Mesendoderm (in vitro differentiated cells): ENCODE measurements around the gene ADD3.

Experiments
- DNase-seq: peaks from one replicate; pipeline ENCODE4 v3.0.0; 2013
- H2AK5ac ChIP-seq: 2 replicates; pipeline ENCODE4 v1.6.1; 2013; ENCODE audit warnings: low read length, inconsistent platforms
- H2BK120ac ChIP-seq: 2 replicates; pipeline ENCODE4 v1.6.1; 2013; ENCODE audit warnings: low read depth, mild to moderate bottlenecking, low read length, moderate library complexity, mixed read lengths
- H2BK15ac ChIP-seq: replicated peaks from 2 replicates; pipeline ENCODE4 v1.6.1; 2013; ENCODE audit warnings: low read depth, mild to moderate bottlenecking, moderate library complexity
- H2BK5ac ChIP-seq: 2 replicates; pipeline ENCODE4 v1.6.1; 2013; ENCODE audit warnings: low read length, inconsistent platforms
- H3K18ac ChIP-seq: 2 replicates; pipeline ENCODE4 v1.6.1; 2013; ENCODE audit warnings: mild to moderate bottlenecking, low read length, mixed read lengths
- H3K23ac ChIP-seq: one replicate; pipeline ENCODE4 v1.6.1; 2013; ENCODE audit warnings: low read length
- H3K27ac ChIP-seq: 2 replicates; pipeline ENCODE4 v1.5.1; 2013; ENCODE audit warnings: low read depth, mild to moderate bottlenecking, inconsistent platforms, low read length, moderate library complexity
- H3K27me3 ChIP-seq: 2 replicates; pipeline ENCODE4 v1.6.1; 2013; ENCODE audit warnings: low read length, control low read depth, mild to moderate bottlenecking, inconsistent platforms; ENCODE audit not compliant: insufficient read depth, poor library complexity
- H3K36me3 ChIP-seq: 2 replicates; pipeline ENCODE4 v1.6.1; 2013; ENCODE audit warnings: low read length, inconsistent platforms; ENCODE audit not compliant: control insufficient read depth, insufficient read depth
- H3K4ac ChIP-seq: one replicate; pipeline ENCODE4 v1.6.1; 2013; ENCODE audit warnings: low read depth, mild to moderate bottlenecking, low read length, moderate library complexity
- H3K4me1 ChIP-seq: 2 replicates; pipeline ENCODE4 v1.6.1; 2013; ENCODE audit warnings: low read depth, low read length, inconsistent platforms; ENCODE audit not compliant: control insufficient read depth
- H3K4me2 ChIP-seq: 2 replicates; pipeline ENCODE4 v1.6.1; 2013; ENCODE audit warnings: low read length
- H3K4me3 ChIP-seq: 2 replicates; pipeline ENCODE4 v1.5.1; 2013; ENCODE audit warnings: mild to moderate bottlenecking, low read length
- H3K56ac ChIP-seq: one replicate; pipeline ENCODE4 v1.6.1; 2013; ENCODE audit warnings: low read length
- H3K79me1 ChIP-seq: 2 replicates; pipeline ENCODE4 v1.6.1; 2013; ENCODE audit warnings: low read length, inconsistent platforms
- H3K79me2 ChIP-seq: 2 replicates; pipeline ENCODE4 v1.6.1; 2013; ENCODE audit warnings: mild to moderate bottlenecking, low read length; ENCODE audit not compliant: control insufficient read depth, insufficient read depth
- H3K9ac ChIP-seq: 2 replicates; pipeline ENCODE4 v1.6.1; 2013; ENCODE audit warnings: low read length, inconsistent platforms
- H4K5ac ChIP-seq: one replicate; pipeline ENCODE4 v1.6.1; 2013; ENCODE audit warnings: low read length
- H4K8ac ChIP-seq: one replicate; pipeline ENCODE4 v1.6.1; 2013; ENCODE audit warnings: low read depth, mild to moderate bottlenecking, control low read depth, low read length, moderate library complexity
- WGBS: extraction: QIAGEN DNeasy Blood & Tissue Kit; methylation state at CpG from one replicate; pipeline ENCODE4 v1.1.7; 2013; ENCODE audit warnings: low lambda C conversion rate, missing lambda C conversion rate; ENCODE audit not compliant: insufficient coverage; ENCODE audit errors: extremely low coverage; 5-methylcytosine and 5-hydroxymethylcytosine counted together

Gene ADD3

DNA sequence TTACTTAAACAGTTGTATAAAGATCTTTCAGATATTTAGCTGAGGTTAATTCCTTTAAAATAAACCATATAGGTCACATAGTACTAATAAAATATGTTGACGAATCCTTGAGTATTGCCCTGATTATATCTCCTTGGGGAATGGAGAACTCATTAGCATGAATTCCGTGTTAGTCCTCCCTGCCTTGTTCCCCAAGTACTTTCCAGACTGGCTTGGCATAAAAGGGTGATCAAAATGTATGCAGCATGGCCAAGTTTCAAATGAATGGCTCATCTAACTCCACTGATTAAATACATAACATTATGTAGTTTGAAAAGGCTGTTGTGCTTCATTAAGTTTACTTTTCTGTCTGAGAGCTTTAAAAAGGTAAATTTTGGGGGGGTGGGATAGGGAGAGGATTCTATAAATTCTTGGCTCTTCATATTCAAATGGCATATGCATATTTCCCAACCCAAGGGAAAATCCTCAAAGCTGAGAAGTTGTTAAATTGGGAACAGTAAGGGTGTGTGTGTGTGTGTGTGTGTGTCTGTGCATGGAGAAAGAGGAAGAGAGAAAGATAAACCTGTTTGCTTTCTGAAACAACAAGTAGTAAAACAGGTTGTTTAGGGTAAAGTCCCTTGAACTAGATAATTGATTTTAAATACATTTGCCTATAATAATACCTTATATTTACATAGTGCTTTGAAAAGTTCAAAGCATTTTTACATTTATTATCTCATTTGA, 4.8 kb upstream of the ADD3 start:
- Histone ChIP-seq H3K36me3 (no peaks in the 10 kb centered on the region), H3K56ac (no peak overlapping the region), H4K8ac (no peak overlapping the region), H3K27ac (no peak overlapping the region), H3K23ac (no peak overlapping the region), H3K79me1 (no peaks in the 10 kb centered on the region), H2BK15ac (no peak overlapping the region), H3K4ac (no peak overlapping the region), H2AK5ac (no peak overlapping the region), H2BK5ac (no peak overlapping the region), H3K4me3 (no peak overlapping the region), H3K79me2 (no peaks in the 10 kb centered on the region), H3K4me1 (peaks cover 8% of the 10 kb centered on the region), H2BK120ac (no peak overlapping the region), H3K9ac (no peak overlapping the region), H4K5ac (no peak overlapping the region), H3K27me3 (no peaks in the 10 kb centered on the region), H3K18ac (no peak overlapping the region), H3K4me2 (no peak overlapping the region)
- WGBS = no CpG with 5 or more reads among the region's 2 CpGs
- DNase-seq = no peak

DNA sequence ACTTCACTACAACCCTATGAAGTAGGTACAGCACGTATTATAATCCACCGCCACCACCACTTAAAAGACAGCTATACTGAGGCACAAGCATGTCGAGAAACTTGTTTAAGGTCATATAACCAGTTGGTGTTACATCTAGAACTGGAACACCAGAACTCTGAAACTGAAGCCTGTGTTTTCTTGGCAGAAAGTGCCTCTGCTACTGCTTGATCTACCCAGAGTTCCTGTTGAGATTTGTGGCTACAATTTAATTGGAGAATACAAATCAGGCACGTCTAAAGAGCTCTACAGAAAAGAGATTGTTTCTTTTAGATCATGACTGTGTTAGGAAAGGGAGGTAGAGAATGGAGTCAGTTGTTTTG, 4.3 kb upstream of the ADD3 start:
- Histone ChIP-seq H2BK120ac (no peak overlapping the region), H3K56ac (no peak overlapping the region), H3K79me2 (no peaks in the 10 kb centered on the region), H3K4me3 (no peak overlapping the region), H3K27me3 (no peaks in the 10 kb centered on the region), H3K36me3 (no peaks in the 10 kb centered on the region), H4K5ac (no peak overlapping the region), H3K4me2 (no peak overlapping the region), H2BK15ac (no peak overlapping the region), H3K79me1 (no peaks in the 10 kb centered on the region), H3K18ac (peak overlapping the region; percentile 73), H3K23ac (no peak overlapping the region), H2AK5ac (no peak overlapping the region), H3K27ac (no peak overlapping the region), H2BK5ac (no peak overlapping the region), H4K8ac (no peak overlapping the region), H3K9ac (no peak overlapping the region), H3K4me1 (peaks cover 4% of the 10 kb centered on the region), H3K4ac (no peak overlapping the region)
- DNase-seq = no peak
- no CpG with 5 or more reads among the region's 4 CpGs for WGBS

DNA sequence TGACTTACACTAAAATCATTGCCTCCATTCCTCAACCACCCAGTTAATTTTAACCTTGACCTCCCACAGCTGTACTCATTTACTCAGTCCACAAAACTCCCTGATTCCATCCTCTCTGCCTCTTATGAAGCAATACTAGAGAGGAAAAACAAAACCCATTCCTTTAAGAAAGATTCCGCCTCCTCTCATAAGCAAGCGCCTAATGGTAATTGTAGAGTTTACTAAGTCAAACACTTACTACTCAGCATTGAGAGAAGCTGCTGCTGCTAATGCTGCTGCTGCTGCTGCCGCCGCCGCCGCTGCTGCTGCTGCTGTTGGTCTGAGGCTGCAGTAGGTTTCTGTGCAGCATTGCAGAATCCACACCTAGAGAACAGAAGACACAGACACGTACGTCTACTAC, 2.1 kb upstream of the ADD3 start:
- Histone ChIP-seq H3K56ac (peak overlapping the region; percentile 71), H3K23ac (no peak overlapping the region), H3K27ac (no peak overlapping the region), H4K5ac (no peak overlapping the region), H2BK5ac (no peak overlapping the region), H3K4me3 (no peak overlapping the region), H3K79me1 (peaks cover 3% of the 10 kb centered on the region), H3K18ac (no peak overlapping the region), H3K4ac (no peak overlapping the region), H3K27me3 (no peaks in the 10 kb centered on the region), H4K8ac (no peak overlapping the region), H2BK15ac (no peak overlapping the region), H3K36me3 (no peaks in the 10 kb centered on the region), H3K79me2 (peaks cover 15% of the 10 kb centered on the region), H2BK120ac (no peak overlapping the region), H3K9ac (peak overlapping the region; percentile 22), H2AK5ac (no peak overlapping the region), H3K4me2 (no peak overlapping the region), H3K4me1 (peaks cover 9% of the 10 kb centered on the region)
- DNase-seq = peak; percentile 66
- WGBS = no CpG with 5 or more reads among the region's 8 CpGs

DNA sequence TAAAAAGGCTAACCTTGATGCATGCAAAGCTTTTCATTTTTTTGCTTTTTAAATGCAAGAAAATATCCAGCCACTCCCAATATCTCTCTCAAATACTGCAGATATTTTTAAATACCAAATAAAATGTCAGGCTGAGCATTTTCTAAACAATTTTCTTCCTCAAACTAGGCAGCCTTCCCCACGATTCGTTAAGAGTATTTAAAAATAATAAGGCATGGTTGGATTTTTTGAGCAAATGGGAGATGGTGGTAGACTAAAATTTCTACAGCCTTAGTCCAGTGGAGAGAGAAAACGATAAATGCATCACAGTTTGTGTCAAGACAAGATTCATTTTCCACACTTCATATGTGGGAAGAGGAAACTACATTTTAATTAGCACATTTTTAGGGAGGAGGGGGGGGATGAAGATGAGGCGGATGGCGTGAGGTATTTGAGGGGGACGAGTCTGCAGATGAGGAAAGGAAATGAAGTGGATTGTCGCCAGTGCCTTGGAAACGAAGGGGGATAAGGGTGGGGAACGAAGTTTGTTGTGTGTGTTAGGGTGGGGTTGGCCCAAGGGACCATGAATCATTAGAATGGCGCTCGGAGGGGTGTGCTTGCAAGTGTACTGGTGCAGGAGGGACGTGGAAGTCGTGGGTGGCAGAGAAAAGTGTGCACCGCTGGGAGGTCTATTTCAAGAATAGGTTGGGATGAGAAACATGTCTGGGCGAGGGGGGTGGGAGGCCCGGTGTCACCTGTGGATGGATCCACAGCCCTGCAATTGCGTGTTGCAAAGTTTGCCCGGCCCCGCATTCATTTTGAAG, 1.2 kb upstream of the ADD3 start:
- Histone ChIP-seq H3K4me2 (peak overlapping the region; percentile 35), H3K18ac (peak overlapping the region; percentile 55), H4K8ac (no peak overlapping the region), H3K23ac (no peak overlapping the region), H3K4me1 (peaks cover 9% of the 10 kb centered on the region), H2AK5ac (no peak overlapping the region), H3K4me3 (no peak overlapping the region), H3K36me3 (no peaks in the 10 kb centered on the region), H3K4ac (peak overlapping the region; percentile 89), H2BK15ac (no peak overlapping the region), H2BK120ac (no peak overlapping the region), H3K9ac (peak overlapping the region; percentile 83), H3K27ac (no peak overlapping the region), H3K56ac (peak overlapping the region; percentile 87), H3K27me3 (no peaks in the 10 kb centered on the region), H3K79me2 (peaks cover 19% of the 10 kb centered on the region), H2BK5ac (no peak overlapping the region), H3K79me1 (peaks cover 3% of the 10 kb centered on the region), H4K5ac (no peak overlapping the region)
- no CpG with 5 or more reads among the region's 19 CpGs for WGBS
- DNase-seq = peak; percentile 47

DNA sequence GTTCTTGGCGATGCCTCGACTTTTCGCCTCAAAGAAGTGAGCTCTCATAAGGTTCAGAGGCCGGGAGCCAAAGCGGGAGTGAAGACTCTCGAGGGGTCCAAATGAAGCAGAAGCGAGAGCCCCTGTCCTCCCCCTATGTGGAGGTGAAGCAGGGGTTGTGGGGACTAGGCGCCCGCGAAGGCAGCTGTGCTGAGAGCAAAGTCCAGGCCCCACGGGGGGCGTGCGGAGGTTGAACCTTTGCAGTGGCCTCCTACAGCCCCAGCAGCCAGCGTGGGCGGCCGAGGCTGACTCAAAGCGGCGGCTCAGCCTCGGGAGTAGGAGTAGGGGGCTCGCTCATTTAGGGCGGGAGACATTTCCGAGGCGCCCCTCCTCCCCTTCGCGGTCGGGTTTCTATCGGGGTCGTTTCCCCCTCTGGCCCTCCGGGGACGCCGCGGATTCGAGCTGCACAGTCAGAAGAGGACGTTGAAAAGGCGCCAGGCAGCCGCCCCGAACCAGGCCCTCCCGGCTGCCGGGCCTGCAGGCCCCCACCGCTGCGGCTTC, 553 bp upstream of the ADD3 start:
- no peaks in the 10 kb centered on the region for H3K27me3 ChIP-seq
- H3K4me3 ChIP-seq = peak overlapping the region; percentile 44
- H3K9ac ChIP-seq = peak overlapping the region; percentile 83
- H3K4me1 ChIP-seq = peaks cover 9% of the 10 kb centered on the region
- H3K79me1 ChIP-seq = peaks cover 3% of the 10 kb centered on the region
- no peak overlapping the region for H2BK120ac ChIP-seq
- no peak overlapping the region for H2AK5ac ChIP-seq
- peaks cover 21% of the 10 kb centered on the region for H3K79me2 ChIP-seq
- no peaks in the 10 kb centered on the region for H3K36me3 ChIP-seq
- H2BK5ac ChIP-seq = no peak overlapping the region
- H3K4me2 ChIP-seq = peak overlapping the region; percentile 35
- peak overlapping the region; percentile 55 for H3K18ac ChIP-seq
- H2BK15ac ChIP-seq = no peak overlapping the region
- H3K23ac ChIP-seq = no peak overlapping the region
- no peak overlapping the region for H4K8ac ChIP-seq
- peak; percentile 47 for DNase-seq
- H3K27ac ChIP-seq = peak overlapping the region; percentile 39
- H3K4ac ChIP-seq = peak overlapping the region; percentile 89
- no peak overlapping the region for H4K5ac ChIP-seq
- peak overlapping the region; percentile 87 for H3K56ac ChIP-seq
- no CpG with 5 or more reads among the region's 41 CpGs for WGBS
